ENCODE data around the gene KDM1B. TPM values are rescaled to one million over a fixed set of nuclear protein-coding genes. Genes with fewer than 3 reads are reported as not detected.

The KDM1B gene
- total RNA-seq, 1 donor from 2014 or later, result 22.9 TPM

DNA sequence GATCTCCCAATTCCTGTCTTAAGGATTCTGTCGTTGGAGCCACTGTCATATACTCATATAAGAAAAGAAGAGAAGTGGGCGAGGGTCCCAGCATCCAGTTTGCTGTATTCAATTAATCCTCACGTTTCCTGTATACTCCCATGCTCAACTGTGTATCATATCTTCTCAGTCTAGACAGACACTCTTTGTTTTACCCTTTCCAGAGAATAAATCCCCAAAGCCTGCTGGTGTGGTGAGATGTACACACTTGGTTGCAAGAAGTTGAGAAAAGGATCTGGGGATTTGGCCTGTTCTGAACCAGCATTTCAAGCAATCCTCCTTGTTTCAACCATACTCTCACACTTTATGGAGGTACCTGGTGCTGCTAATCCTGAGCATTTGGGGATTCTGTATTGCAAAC, 3.4 kb upstream of the KDM1B start:
- Histone ChIP-seq H3K4me3 (ENCODE audit: low read depth, low read length) (no peak overlapping the region), H3K36me3 (ENCODE audit: control insufficient read depth, insufficient read depth, low read length) (no peaks in the 10 kb centered on the region), H3K27me3 (ENCODE audit: control insufficient read depth, insufficient read depth, low read length) (no peaks in the 10 kb centered on the region)
- DNase-seq (ENCODE audit: low read depth), result no peak
- TF ChIP-seq, protein P1, sequence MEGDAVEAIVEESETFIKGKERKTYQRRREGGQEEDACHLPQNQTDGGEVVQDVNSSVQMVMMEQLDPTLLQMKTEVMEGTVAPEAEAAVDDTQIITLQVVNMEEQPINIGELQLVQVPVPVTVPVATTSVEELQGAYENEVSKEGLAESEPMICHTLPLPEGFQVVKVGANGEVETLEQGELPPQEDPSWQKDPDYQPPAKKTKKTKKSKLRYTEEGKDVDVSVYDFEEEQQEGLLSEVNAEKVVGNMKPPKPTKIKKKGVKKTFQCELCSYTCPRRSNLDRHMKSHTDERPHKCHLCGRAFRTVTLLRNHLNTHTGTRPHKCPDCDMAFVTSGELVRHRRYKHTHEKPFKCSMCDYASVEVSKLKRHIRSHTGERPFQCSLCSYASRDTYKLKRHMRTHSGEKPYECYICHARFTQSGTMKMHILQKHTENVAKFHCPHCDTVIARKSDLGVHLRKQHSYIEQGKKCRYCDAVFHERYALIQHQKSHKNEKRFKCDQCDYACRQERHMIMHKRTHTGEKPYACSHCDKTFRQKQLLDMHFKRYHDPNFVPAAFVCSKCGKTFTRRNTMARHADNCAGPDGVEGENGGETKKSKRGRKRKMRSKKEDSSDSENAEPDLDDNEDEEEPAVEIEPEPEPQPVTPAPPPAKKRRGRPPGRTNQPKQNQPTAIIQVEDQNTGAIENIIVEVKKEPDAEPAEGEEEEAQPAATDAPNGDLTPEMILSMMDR (IDR thresholded peaks at IDR 0.05; ENCODE audit: insufficient read depth, low read length, poor library complexity, severe bottlenecking), result no peak

DNA sequence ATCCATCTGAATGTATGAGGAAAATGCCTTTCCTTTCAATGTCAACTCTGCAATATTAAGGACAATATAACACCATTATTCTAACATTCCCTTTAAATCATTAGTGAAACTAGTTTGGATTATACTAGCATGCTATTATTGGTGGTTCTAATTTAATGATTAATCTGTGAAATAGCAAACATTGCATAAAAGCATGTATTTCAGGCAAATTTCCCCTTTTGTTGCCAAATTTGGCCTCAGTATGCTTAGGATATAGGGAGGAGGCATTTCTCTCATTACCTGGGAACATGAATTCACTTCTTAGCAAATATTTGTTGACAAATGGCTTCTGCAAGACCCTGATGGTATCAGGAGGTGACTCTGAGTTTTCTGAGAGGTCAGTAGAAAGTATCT, 1.9 kb upstream of the KDM1B start:
- H3K36me3 ChIP-seq (ENCODE audit: control insufficient read depth, insufficient read depth, low read length), result no peaks in the 10 kb centered on the region
- TF ChIP-seq, protein P1 (IDR thresholded peaks at IDR 0.05; ENCODE audit: insufficient read depth, low read length, poor library complexity, severe bottlenecking), result no peak
- H3K4me3 ChIP-seq (ENCODE audit: low read depth, low read length), result no peak overlapping the region
- H3K27me3 ChIP-seq (ENCODE audit: control insufficient read depth, insufficient read depth, low read length), result no peaks in the 10 kb centered on the region
- DNase-seq (ENCODE audit: low read depth), result no peak

DNA sequence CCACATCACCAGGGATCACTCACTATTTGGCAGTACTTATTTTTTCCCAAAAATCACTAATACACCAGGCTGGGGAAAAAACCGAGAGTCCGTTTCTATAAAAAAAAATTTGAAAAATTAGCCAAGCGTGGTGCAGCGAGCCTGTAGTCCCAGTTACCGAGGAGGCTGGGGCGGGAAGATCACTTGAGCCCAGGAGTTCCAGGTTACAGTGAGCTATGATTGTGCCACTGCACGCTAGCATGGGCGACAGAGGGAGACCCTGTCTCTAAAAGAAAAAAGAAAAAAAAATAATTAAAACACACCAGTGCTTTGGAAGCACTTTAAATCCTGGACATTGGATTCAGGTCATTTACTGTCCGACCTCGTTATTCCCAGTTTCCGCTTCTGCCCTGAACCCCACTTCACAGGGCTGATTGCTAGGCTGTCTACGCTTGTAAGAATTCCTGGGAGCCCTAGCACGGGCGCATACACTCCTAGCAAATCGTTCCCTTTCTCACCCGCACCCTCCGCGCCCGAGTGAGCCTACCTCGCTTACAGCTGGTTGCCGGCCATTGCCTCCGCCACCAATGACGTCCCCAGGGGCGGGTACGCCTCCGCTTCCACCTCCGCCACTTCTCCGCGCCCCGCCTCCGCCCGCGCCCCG, 594 bp upstream of the KDM1B start, which contains the start of gene TPMT:
Gene TPMT (minus strand): TSS at position 571 of the 643 bp plus-strand sequence. CDS start 5,950 bp downstream, outside the sequence.
- TF ChIP-seq, protein P1 (IDR thresholded peaks at IDR 0.05; ENCODE audit: insufficient read depth, low read length, poor library complexity, severe bottlenecking), result no peak
- Histone ChIP-seq H3K4me3 (ENCODE audit: low read depth, low read length) (peak within 1 kb of the TSS; percentile 86), H3K27me3 (ENCODE audit: control insufficient read depth, insufficient read depth, low read length) (no peaks in the 10 kb centered on the region), H3K36me3 (ENCODE audit: control insufficient read depth, insufficient read depth, low read length) (no peaks in the 10 kb centered on the region)
- DNase-seq (ENCODE audit: low read depth), result no peak

DNA sequence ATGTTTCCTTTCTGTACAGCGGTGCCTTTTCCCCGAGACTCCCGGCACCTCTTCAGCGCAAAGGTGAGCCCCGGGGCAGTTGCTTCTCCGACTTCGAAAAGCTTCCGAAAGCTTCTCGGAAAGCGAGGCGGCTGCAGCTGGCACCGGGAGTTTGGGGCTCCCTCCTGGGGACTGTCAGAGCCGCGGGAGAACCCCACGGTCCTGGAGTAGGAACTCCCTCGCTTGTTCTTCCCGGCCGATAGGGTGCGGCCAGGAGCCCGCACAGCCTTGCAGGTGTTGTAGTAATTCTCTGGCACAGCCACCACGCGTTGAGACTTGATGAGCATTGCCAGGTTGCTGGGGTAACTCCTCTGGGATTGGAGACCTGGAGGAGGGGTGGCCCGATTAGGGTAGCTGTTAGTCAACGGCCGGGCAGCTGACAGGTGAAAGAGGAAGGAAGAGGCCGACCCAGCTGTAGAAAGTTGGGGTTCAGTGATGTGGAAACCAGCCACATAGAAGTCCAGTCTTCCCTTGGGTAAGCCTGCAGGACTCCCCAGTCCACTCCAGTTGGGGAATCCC, 721 bp downstream of the KDM1B start:
- TF ChIP-seq, protein P1 (IDR thresholded peaks at IDR 0.05; ENCODE audit: insufficient read depth, low read length, poor library complexity, severe bottlenecking), result peak; percentile 54
- Histone ChIP-seq H3K27me3 (ENCODE audit: control insufficient read depth, insufficient read depth, low read length) (no peaks in the 10 kb centered on the region), H3K4me3 (ENCODE audit: low read depth, low read length) (peak overlapping the region; percentile 86), H3K36me3 (ENCODE audit: control insufficient read depth, insufficient read depth, low read length) (no peaks in the 10 kb centered on the region)
- DNase-seq (ENCODE audit: low read depth), result no peak

DNA sequence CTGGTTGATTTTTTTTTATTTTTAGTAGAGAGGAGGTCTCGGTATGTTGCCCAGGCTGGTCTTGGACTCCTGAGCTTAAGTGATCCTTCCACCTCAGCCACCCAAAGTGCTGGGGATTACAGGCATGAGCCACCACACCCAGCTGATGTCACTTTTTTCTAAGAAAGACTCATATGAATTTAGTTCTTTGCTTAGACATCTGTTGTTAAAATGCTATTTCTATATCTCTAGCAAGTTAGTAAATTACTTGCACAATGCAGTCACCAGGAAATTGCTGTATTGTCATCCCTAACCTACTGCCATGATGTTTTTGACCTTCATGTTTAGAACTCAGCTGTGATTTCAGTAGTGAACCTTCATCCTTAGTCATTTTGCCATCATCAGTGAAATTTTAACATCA, 5.7 kb downstream of the KDM1B start:
- TF ChIP-seq, protein P1 (IDR thresholded peaks at IDR 0.05; ENCODE audit: insufficient read depth, low read length, poor library complexity, severe bottlenecking), result no peak
- Histone ChIP-seq H3K27me3 (ENCODE audit: control insufficient read depth, insufficient read depth, low read length) (no peaks in the 10 kb centered on the region), H3K36me3 (ENCODE audit: control insufficient read depth, insufficient read depth, low read length) (no peaks in the 10 kb centered on the region), H3K4me3 (ENCODE audit: low read depth, low read length) (no peak overlapping the region)
- DNase-seq (ENCODE audit: low read depth), result no peak

DNA sequence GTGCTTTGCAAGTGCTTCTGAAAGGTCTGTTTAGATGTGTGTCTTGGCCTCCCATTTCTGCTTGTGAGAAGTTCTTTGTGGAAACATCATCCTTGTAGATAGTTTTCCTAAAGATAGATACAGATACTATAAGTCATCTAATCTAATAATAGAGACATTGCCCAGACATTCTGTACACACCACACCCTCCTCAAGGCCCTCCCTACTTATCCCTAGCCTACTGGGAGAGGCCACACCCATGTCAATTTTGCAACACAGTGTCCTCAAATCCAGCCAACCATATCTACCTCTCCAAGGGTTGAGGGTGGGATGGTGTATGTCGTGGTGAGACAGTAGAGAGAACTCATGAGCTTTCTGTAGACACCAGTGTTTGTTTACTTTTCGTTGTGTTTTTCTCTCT, 6.2 kb downstream of the KDM1B start:
- Histone ChIP-seq H3K36me3 (ENCODE audit: control insufficient read depth, insufficient read depth, low read length) (no peaks in the 10 kb centered on the region), H3K4me3 (ENCODE audit: low read depth, low read length) (no peak overlapping the region), H3K27me3 (ENCODE audit: control insufficient read depth, insufficient read depth, low read length) (no peaks in the 10 kb centered on the region)
- no peak for DNase-seq (ENCODE audit: low read depth)
- TF ChIP-seq, protein P1 (IDR thresholded peaks at IDR 0.05; ENCODE audit: insufficient read depth, low read length, poor library complexity, severe bottlenecking), result no peak

Measured in kidney epithelial cell (primary cell).